ENCODE results near the gene OPN1LW.

Gene OPN1LW

DNA sequence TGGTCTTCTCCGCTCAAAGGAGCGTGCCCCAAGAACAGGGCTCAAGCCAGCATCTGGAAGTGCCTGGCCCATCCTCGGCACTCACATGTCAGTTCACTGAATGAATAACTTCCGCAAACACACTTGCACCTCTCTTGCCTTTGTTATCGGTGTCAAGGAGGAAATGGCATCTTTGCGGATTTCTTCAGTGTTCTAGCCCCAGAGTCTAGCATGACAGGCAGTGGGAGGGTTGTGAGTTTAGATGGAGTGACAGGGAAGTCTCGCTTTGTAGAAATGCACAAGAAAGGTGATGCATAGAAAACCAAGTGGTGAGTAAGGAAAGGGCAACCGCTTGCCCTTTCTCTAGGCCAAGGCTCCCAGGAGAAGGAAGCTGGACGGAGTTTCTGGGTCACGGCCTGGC, 29.0 kb upstream of the OPN1LW start:
- Histone ChIP-seq H3K18ac (ENCODE audit: low read length) (no peak overlapping the region), H4K8ac (ENCODE audit: low read depth, low read length) (no peak overlapping the region), H2AFZ (ENCODE audit: low read length) (no peak overlapping the region), H3K9ac (ENCODE audit: low read depth, low read length, poor library complexity) (no peak overlapping the region), H3K4ac (ENCODE audit: low read length) (no peak overlapping the region), H4K91ac (ENCODE audit: low read depth, low read length, poor library complexity) (no peak overlapping the region), H2BK15ac (ENCODE audit: low read length) (no peak overlapping the region), H2BK12ac (ENCODE audit: low read length) (no peak overlapping the region), H2BK5ac (ENCODE audit: low read length) (no peak overlapping the region), H3K36me3 (replicated peaks in 1 of 2; ENCODE audit: control insufficient read depth in 2 of 2, insufficient read depth in 2 of 2, low read length in 2 of 2) (no peaks in the 10 kb centered on the region), H3K4me1 (ENCODE audit: control insufficient read depth in 2 of 2, insufficient read depth in 1 of 2, low read depth in 1 of 2, low read length in 2 of 2) (peaks cover 2 to 6% of the 10 kb centered on the region in 2 donors), H3K9me3 (replicated peaks in 1 of 2; ENCODE audit: control insufficient read depth in 2 of 2, insufficient read depth in 1 of 2, low read depth in 1 of 2, low read length in 2 of 2) (peaks cover 0 to 4% of the 10 kb centered on the region in 2 donors), H2BK120ac (ENCODE audit: low read depth, low read length) (no peak overlapping the region), H3K27me3 (ENCODE audit: control insufficient read depth in 3 of 3, insufficient read depth in 3 of 3, low read depth in 1 of 3, low read length in 3 of 3) (peaks cover 0 to 52% (median 0%) of the 10 kb centered on the region in 3 experiments), H3K23ac (ENCODE audit: low read depth, low read length, poor library complexity) (no peak overlapping the region), H3K4me3 (ENCODE audit: low read length in 2 of 2) (no peak overlapping the region), H2AK5ac (ENCODE audit: low read depth, low read length) (no peak overlapping the region), H3K79me1 (ENCODE audit: low read depth, low read length) (no peaks in the 10 kb centered on the region), H3K27ac (replicated peaks; ENCODE audit: low read length) (no peak overlapping the region), H3K4me2 (ENCODE audit: insufficient read depth, low read length, poor library complexity, severe bottlenecking) (no peak overlapping the region), H3K14ac (ENCODE audit: low read length) (no peak overlapping the region)
- DNase-seq (ENCODE audit: low spot score) = no peak
- no CpG with 5 or more reads among the region's 10 CpGs for WGBS, 2 donors (ENCODE audit: extremely low coverage in 2 of 2, insufficient read length in 2 of 2, insufficient replicate concordance in 1 of 2)

DNA sequence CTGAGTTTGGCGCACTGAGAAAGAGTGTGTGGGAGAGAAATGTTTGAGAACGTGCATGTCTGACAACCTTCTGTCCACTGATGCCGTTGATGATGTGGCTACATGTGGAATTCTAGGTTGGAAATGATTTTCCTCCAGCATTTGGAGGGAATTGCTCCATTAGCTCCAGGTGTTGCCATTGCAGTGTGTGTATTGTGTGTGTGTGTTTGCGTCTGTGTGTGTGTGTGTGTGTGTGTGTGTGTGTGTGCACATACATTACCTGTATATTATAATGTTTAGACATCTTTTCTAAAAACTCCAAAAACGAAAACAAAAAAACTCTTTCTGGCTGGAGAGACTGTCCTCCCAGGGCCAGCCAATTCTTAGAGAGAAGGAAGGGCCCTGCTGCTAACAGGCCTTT, 28.3 kb upstream of the OPN1LW start:
- Histone ChIP-seq H3K9ac (ENCODE audit: low read depth, low read length, poor library complexity) (no peak overlapping the region), H3K23ac (ENCODE audit: low read depth, low read length, poor library complexity) (no peak overlapping the region), H2AK5ac (ENCODE audit: low read depth, low read length) (no peak overlapping the region), H2BK120ac (ENCODE audit: low read depth, low read length) (no peak overlapping the region), H3K4me3 (ENCODE audit: low read length in 2 of 2) (no peak overlapping the region), H3K27me3 (ENCODE audit: control insufficient read depth in 3 of 3, insufficient read depth in 3 of 3, low read depth in 1 of 3, low read length in 3 of 3) (peaks cover 0 to 48% (median 0%) of the 10 kb centered on the region in 3 experiments), H3K9me3 (replicated peaks in 1 of 2; ENCODE audit: control insufficient read depth in 2 of 2, insufficient read depth in 1 of 2, low read depth in 1 of 2, low read length in 2 of 2) (peaks cover 0 to 4% of the 10 kb centered on the region in 2 donors), H2BK5ac (ENCODE audit: low read length) (no peak overlapping the region), H3K4ac (ENCODE audit: low read length) (no peak overlapping the region), H4K91ac (ENCODE audit: low read depth, low read length, poor library complexity) (no peak overlapping the region), H3K4me2 (ENCODE audit: insufficient read depth, low read length, poor library complexity, severe bottlenecking) (no peak overlapping the region), H3K4me1 (ENCODE audit: control insufficient read depth in 2 of 2, insufficient read depth in 1 of 2, low read depth in 1 of 2, low read length in 2 of 2) (peaks cover 2 to 6% of the 10 kb centered on the region in 2 donors), H4K8ac (ENCODE audit: low read depth, low read length) (no peak overlapping the region), H2BK12ac (ENCODE audit: low read length) (no peak overlapping the region), H3K14ac (ENCODE audit: low read length) (no peak overlapping the region), H3K27ac (replicated peaks; ENCODE audit: low read length) (no peak overlapping the region), H3K79me1 (ENCODE audit: low read depth, low read length) (no peaks in the 10 kb centered on the region), H3K36me3 (replicated peaks in 1 of 2; ENCODE audit: control insufficient read depth in 2 of 2, insufficient read depth in 2 of 2, low read length in 2 of 2) (no peaks in the 10 kb centered on the region), H3K18ac (ENCODE audit: low read length) (no peak overlapping the region), H2AFZ (ENCODE audit: low read length) (no peak overlapping the region), H2BK15ac (ENCODE audit: low read length) (no peak overlapping the region)
- no CpG with 5 or more reads among the region's 5 CpGs for WGBS, 2 donors (ENCODE audit: extremely low coverage in 2 of 2, insufficient read length in 2 of 2, insufficient replicate concordance in 1 of 2)
- DNase-seq (ENCODE audit: low spot score) = no peak

DNA sequence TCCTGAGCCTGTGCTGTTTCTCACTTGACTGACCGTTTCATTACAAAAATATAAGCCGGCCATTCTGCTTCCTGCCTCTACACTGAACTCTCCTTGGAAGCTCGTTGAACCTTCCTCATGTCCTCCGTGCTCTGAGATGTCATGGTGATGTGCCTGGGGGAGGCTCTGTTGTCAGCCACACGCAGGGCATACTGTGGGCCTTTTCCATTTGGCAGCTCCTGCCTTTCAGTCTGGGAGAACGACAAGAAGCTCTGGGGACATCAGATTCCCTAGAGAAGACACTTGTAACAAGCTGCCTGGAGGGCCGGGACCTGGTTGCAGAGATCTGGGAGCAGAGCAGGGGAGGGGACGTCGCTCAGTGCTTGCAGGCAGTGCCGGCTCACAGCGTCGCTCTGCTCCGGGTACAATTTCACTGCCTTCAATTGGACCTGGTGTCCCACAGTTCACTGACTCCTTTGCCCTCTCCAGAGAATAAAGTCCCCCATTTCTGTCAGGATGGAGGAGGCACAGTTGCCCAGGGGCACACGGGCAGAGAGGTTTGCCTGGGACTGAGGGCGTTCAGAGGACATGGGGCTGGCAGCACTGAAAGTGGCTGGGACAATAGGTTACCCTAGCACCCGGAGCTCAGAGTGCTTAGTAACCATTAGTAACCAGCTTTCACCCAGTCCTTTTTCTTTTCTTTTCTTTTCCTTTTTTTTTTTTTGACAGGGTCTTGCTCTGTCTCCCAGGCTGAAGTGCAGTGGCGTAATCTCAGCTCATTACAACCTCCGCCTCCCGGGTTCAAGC, 27.4 kb upstream of the OPN1LW start:
- Histone ChIP-seq H3K4me2 (ENCODE audit: insufficient read depth, low read length, poor library complexity, severe bottlenecking) (no peak overlapping the region), H3K4ac (ENCODE audit: low read length) (no peak overlapping the region), H3K27me3 (ENCODE audit: control insufficient read depth in 3 of 3, insufficient read depth in 3 of 3, low read depth in 1 of 3, low read length in 3 of 3) (peaks cover 0 to 48% (median 0%) of the 10 kb centered on the region in 3 experiments), H3K4me1 (ENCODE audit: control insufficient read depth in 2 of 2, insufficient read depth in 1 of 2, low read depth in 1 of 2, low read length in 2 of 2) (peaks cover 2 to 6% of the 10 kb centered on the region in 2 donors), H3K79me1 (ENCODE audit: low read depth, low read length) (no peaks in the 10 kb centered on the region), H2BK15ac (ENCODE audit: low read length) (no peak overlapping the region), H4K91ac (ENCODE audit: low read depth, low read length, poor library complexity) (no peak overlapping the region), H3K14ac (ENCODE audit: low read length) (no peak overlapping the region), H4K8ac (ENCODE audit: low read depth, low read length) (no peak overlapping the region), H3K18ac (ENCODE audit: low read length) (peak overlapping the region; percentile 27), H3K27ac (replicated peaks; ENCODE audit: low read length) (no peak overlapping the region), H3K9ac (ENCODE audit: low read depth, low read length, poor library complexity) (no peak overlapping the region), H3K9me3 (replicated peaks in 1 of 2; ENCODE audit: control insufficient read depth in 2 of 2, insufficient read depth in 1 of 2, low read depth in 1 of 2, low read length in 2 of 2) (peaks cover 0 to 4% of the 10 kb centered on the region in 2 donors), H2BK12ac (ENCODE audit: low read length) (no peak overlapping the region), H3K4me3 (ENCODE audit: low read length in 2 of 2) (no peak overlapping the region), H2AK5ac (ENCODE audit: low read depth, low read length) (no peak overlapping the region), H2BK5ac (ENCODE audit: low read length) (no peak overlapping the region), H2AFZ (ENCODE audit: low read length) (peak overlapping the region; percentile 77), H2BK120ac (ENCODE audit: low read depth, low read length) (no peak overlapping the region), H3K36me3 (replicated peaks in 1 of 2; ENCODE audit: control insufficient read depth in 2 of 2, insufficient read depth in 2 of 2, low read length in 2 of 2) (no peaks in the 10 kb centered on the region), H3K23ac (ENCODE audit: low read depth, low read length, poor library complexity) (no peak overlapping the region)
- no peak for DNase-seq (ENCODE audit: low spot score)
- no CpG with 5 or more reads among the region's 19 CpGs for WGBS, 2 donors (ENCODE audit: extremely low coverage in 2 of 2, insufficient read length in 2 of 2, insufficient replicate concordance in 1 of 2)

DNA sequence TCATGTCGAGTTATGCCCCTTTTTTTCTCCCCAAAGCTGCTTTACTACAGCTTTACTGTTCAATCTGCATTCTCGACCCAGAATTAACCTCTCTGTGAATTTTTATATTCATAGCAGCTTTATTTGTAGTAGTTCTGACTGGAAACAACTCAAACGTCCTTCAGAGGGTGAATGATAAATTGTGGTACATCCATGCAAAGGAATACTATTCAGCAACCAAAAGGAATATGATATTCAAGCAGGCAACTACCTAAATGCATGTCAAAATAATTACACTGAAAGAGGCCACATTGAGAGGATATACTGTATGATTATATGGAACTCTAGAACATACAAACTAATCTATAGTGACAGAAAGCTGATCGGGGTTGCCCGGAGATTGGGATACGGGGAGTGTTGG, 26.5 kb upstream of the OPN1LW start:
- WGBS, 2 donors (ENCODE audit: extremely low coverage in 2 of 2, insufficient read length in 2 of 2, insufficient replicate concordance in 1 of 2) = no CpG with 5 or more reads among the region's 6 CpGs
- H4K8ac ChIP-seq (ENCODE audit: low read depth, low read length) = no peak overlapping the region
- H3K14ac ChIP-seq (ENCODE audit: low read length) = no peak overlapping the region
- DNase-seq (ENCODE audit: low spot score) = no peak
- H2BK120ac ChIP-seq (ENCODE audit: low read depth, low read length) = no peak overlapping the region
- no peak overlapping the region for H2AFZ ChIP-seq (ENCODE audit: low read length)
- H3K4me1 ChIP-seq (ENCODE audit: control insufficient read depth in 2 of 2, insufficient read depth in 1 of 2, low read depth in 1 of 2, low read length in 2 of 2) = peaks cover 2 to 6% of the 10 kb centered on the region in 2 donors
- H3K23ac ChIP-seq (ENCODE audit: low read depth, low read length, poor library complexity) = no peak overlapping the region
- H3K18ac ChIP-seq (ENCODE audit: low read length) = no peak overlapping the region
- H3K4ac ChIP-seq (ENCODE audit: low read length) = no peak overlapping the region
- H2BK5ac ChIP-seq (ENCODE audit: low read length) = no peak overlapping the region
- no peak overlapping the region for H2AK5ac ChIP-seq (ENCODE audit: low read depth, low read length)
- no peak overlapping the region for H3K27ac ChIP-seq (replicated peaks; ENCODE audit: low read length)
- H4K91ac ChIP-seq (ENCODE audit: low read depth, low read length, poor library complexity) = no peak overlapping the region
- H3K9ac ChIP-seq (ENCODE audit: low read depth, low read length, poor library complexity) = no peak overlapping the region
- no peak overlapping the region for H3K4me3 ChIP-seq (ENCODE audit: low read length in 2 of 2)
- no peaks in the 10 kb centered on the region for H3K79me1 ChIP-seq (ENCODE audit: low read depth, low read length)
- H2BK12ac ChIP-seq (ENCODE audit: low read length) = no peak overlapping the region
- H3K27me3 ChIP-seq (ENCODE audit: control insufficient read depth in 3 of 3, insufficient read depth in 3 of 3, low read depth in 1 of 3, low read length in 3 of 3) = peaks cover 0 to 43% (median 0%) of the 10 kb centered on the region in 3 experiments
- no peaks in the 10 kb centered on the region for H3K36me3 ChIP-seq (replicated peaks in 1 of 2; ENCODE audit: control insufficient read depth in 2 of 2, insufficient read depth in 2 of 2, low read length in 2 of 2)
- no peak overlapping the region for H3K4me2 ChIP-seq (ENCODE audit: insufficient read depth, low read length, poor library complexity, severe bottlenecking)
- H2BK15ac ChIP-seq (ENCODE audit: low read length) = no peak overlapping the region
- peaks cover 0 to 4% of the 10 kb centered on the region in 2 donors for H3K9me3 ChIP-seq (replicated peaks in 1 of 2; ENCODE audit: control insufficient read depth in 2 of 2, insufficient read depth in 1 of 2, low read depth in 1 of 2, low read length in 2 of 2)
